ENCODE measurements around the gene CCDC187.

Gene CCDC187

GRCh38 chr9:136250676-136251075 lies 53.2 kb downstream of the CCDC187 start:
- no peak for TF ChIP-seq CTCF (conservative IDR thresholded peaks at IDR 0.05; ENCODE audit: low read depth, low read length)
- no peak overlapping the region for H3K4me3 ChIP-seq (ENCODE audit: low read length)
- no peak for DNase-seq (ENCODE audit: low read depth)

GRCh38 chr9:136249877-136250559 lies 53.9 kb downstream of the CCDC187 start:
- no peak for DNase-seq (ENCODE audit: low read depth)
- no peak for TF ChIP-seq CTCF (conservative IDR thresholded peaks at IDR 0.05; ENCODE audit: low read depth, low read length)
- no peak overlapping the region for H3K4me3 ChIP-seq (ENCODE audit: low read length)

- DNase-seq (ENCODE audit: low read depth) = no peak
- TF ChIP-seq CTCF (conservative IDR thresholded peaks at IDR 0.05; ENCODE audit: low read depth, low read length) = no peak
Observed at GRCh38 chr9:136248951-136249876, 54.7 kb downstream of the CCDC187 start.

GRCh38 chr9:136247947-136248637 lies 55.8 kb downstream of the CCDC187 start:
- TF ChIP-seq CTCF (conservative IDR thresholded peaks at IDR 0.05; ENCODE audit: low read depth, low read length) = no peak
- no peak for DNase-seq (ENCODE audit: low read depth)
- H3K4me3 ChIP-seq (ENCODE audit: low read length) = no peak overlapping the region

More at GRCh38 chr9:136248951-136249876, 54.7 kb downstream of the CCDC187 start:
- no peak overlapping the region for H3K4me3 ChIP-seq (ENCODE audit: low read length)

- DNase-seq (ENCODE audit: low read depth) = no peak
- H3K4me3 ChIP-seq (ENCODE audit: low read length) = no peak overlapping the region
- TF ChIP-seq CTCF (conservative IDR thresholded peaks at IDR 0.05; ENCODE audit: low read depth, low read length) = no peak
Observed at GRCh38 chr9:136247551-136247916, 56.4 kb downstream of the CCDC187 start.

GRCh38 chr9:136246849-136247550 lies 56.9 kb downstream of the CCDC187 start:
- no peak for DNase-seq (ENCODE audit: low read depth)
- TF ChIP-seq CTCF (conservative IDR thresholded peaks at IDR 0.05; ENCODE audit: low read depth, low read length) = no peak
- H3K4me3 ChIP-seq (ENCODE audit: low read length) = no peak overlapping the region

Measured in retinal pigment epithelial cell (primary cell).